Kidney tubule cell (primary cell): ENCODE data around the gene BROX.
"Not testable (repeated sequence)": the region's sequence is repeated elsewhere in the genome, so short reads cannot be mapped to it uniquely, and the experiment has no call there.

Source experiments
- DNase-seq: peaks from one replicate; pipeline ENCODE4 v3.0.0-alpha.2; 2018; ENCODE audit warnings: low spot score

Gene BROX

GRCh38 chr1:222732216-222733159, 20.1 kb downstream of the BROX start:
- no peak for DNase-seq

DNA sequence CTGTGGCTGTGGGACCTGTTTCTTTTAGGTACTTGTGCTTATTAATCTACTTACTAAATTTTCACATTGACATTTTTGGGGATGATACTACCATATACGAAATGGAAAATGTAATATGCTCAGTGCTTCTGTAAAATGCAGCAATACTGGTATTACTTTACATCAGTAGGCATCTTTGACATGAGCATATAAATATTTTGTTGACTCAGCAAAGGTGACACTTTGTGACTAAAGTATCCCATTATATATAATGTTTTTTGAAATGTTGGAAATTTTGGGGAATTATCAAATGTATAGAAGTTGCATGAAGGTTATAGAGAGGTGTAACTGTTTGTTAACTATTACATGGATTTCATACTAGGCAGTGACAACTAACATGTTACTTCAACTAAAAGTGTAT, 22.4 kb downstream of the BROX start:
- no peak for DNase-seq

DNA sequence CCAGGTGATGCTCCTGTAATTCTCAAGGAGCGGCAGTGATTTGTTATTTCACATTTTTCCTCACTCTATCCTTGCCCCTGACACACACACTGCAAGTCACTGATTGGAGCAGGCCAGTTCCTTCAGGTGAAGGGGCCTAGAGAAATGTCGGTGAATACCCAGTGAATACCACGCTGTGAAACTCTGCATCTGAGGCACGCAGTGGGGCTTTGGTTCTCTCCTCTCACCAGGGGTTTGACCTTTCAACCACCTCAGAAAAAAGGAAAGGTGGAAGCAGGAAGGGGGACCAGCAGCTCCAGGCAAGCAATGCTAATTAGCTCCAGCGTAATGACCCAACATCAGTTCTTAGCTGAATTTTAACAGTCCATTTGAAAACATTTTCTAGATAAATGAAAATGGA, 24.1 kb downstream of the BROX start:
- DNase-seq: no peak

- peak; percentile 61 for DNase-seq
Measured at GRCh38 chr1:222736972-222737371, 24.6 kb downstream of the BROX start, which contains the start of gene FAM177B. TSS of gene FAM177B (plus strand) at chr1:222737202. CDS start at chr1:222746546, 9,344 bp downstream.

GRCh38 chr1:222739465-222739864, 27.1 kb downstream of the BROX start:
- no peak for DNase-seq

- no peak for DNase-seq
Measured at GRCh38 chr1:222739929-222740328, 27.6 kb downstream of the BROX start.

DNA sequence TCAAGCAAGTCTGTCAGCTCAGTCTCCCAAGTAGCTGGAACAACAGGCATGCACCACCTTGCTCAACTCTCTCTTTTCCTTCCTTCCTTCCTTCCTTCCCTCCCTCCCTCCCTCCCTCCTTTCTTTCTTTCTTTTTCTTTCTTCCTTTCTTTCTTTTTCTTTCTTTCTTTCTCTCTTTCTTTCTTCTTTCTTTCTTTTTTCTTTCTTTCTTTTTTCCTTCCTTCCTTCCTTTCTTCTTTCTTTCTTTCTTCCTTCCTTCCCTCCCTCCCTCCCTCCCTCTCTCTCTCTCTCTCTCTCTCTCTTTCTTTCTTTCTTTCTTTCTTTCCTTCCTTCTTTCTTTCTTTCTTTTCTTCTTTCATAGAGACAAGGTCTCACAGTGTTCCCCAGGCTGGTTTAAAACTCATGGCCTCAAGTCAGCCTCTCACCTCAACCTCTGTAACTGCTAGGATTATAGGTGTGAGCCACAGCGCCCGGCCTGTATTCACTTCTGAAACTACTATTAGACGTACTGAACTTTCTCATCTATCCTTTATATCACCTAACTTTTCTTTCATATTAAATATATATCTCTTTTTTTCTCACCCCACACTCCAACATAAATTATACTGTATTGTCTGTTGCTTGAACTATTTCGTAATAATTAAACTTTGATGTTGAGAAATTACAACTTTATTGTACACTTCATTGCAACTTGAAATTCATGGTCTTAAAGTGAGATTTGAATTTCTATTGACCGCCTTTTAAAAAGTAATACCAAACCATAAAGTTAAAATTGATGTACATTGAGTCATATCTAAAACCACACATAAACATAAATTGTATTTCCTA, 29.5 kb downstream of the BROX start:
- DNase-seq: not testable (repeated sequence)

- no peak for DNase-seq
Measured at GRCh38 chr1:222749927-222750326, 37.6 kb downstream of the BROX start.

- no peak for DNase-seq
Measured at GRCh38 chr1:222750651-222751050, 38.3 kb downstream of the BROX start.

DNA sequence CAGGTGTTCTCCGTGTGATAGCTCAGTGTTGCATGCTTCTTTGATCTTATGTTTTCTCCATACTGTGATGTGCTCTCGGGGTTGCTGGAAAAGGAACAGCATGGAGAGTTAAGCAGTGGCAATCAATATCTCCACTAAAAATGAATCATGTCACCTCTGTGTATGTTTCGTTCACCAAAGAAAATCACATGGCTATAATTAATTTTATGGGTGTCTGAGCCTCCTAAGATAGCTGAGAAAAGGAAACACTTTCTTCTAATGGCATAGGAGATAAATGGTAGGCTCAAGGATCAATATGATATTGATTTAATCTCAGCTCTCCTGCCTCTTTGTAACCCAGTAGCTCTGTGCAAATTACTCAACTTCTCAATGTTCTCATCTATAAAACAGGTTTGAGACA, 38.9 kb downstream of the BROX start:
- DNase-seq: no peak

DNA sequence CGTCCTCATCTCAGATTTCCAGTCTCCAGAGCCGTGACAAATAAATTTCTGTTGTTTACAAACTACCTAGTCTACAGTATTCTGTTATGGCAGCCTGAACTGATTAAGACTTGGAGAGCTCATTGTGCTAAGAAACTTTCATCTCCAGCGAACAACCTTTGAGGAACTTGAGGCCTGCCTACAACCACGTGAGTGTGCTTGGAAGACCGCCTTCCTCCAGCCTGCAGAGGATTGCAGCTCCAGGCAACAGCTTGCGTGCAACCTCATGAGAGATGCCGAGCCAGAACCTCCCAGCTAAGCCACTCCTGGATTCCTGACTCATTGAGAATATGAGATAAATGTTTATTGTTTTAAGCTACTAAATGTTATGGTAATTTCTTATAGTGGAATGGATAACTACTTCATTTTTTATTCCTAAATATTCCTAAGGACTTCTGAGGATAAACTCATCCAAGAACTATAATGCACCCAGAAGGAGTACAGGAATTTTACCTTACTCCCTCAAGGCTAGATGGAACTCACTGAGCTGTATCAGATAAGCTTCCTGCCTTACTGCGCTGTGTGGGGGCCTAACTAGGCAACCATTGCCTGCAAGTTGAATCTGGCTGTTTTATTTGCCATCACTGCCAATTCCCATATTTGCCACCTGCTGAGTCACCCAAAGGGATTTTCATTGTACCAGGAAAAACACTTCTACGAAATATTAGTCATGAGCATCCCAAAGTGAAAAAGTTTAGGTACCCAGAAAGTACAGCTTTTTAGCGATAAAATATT, 42.2 kb downstream of the BROX start:
- DNase-seq: peak; percentile 84

DNA sequence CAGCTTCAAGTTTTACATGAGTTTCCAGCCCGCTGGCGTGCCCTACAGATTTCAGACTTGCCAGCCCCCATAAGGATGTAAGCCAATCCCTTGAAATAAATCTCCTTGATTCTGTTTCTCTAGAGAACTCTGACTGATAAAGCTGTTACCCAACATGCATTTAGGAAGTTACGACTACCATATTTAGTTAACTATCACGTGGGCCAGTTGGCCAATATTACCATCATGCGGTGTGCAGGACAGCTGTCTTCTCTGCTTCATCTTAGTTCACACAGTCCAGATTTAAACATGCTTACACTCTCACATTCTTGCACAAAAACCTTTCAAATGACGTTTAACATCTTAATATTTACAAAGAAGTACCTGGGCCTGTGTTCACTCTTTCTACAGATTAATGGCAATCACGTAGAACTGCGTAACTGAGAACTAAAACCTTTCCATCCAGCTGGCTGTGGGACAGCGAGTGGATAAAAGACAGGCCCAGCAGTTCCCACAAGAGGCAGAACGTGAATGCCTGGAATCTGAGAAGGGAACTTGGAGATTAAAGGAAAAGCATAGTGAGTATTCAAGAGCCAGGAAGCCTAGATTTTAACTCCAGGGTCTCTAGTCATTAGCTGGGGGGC, 45.4 kb downstream of the BROX start:
- DNase-seq: no peak

GRCh38 chr1:222759451-222760035, 47.2 kb downstream of the BROX start:
- no peak for DNase-seq

DNA sequence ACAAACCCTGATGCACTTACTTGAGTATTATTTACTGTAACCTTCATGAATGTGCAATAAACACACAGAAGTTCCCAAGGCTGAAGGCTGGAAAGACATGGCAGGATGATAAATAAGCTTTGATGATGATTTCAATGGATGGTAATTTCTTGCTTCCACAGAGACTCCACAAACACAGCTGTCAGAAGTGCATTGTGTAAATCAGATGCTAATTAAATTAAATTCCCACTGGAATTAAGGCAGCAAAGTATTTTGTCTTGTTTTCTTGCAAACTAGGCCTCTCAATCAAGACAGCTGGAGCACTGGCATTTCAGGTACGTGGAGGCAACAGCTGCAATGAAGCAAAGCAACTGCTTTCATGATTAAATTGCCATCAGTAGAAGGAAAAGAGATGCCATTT, 48.7 kb downstream of the BROX start:
- DNase-seq: no peak

DNA sequence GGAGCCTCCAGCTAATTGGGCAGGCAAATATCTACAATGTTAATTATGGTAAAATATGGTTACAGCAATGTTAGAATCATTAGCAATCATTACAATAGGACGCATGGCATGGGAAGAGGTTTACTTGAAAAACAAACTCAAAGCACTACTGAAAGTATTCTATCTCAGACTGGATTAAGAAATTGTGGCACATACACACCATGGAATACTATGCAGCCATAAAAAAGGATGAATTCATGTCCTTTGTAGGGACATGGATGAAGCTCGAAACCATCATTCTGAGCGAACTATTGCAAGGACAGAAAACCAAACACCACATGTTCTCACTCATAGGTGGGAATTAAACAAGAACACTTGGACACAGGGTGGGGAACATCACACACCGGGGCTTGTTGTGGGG, 49.8 kb downstream of the BROX start:
- DNase-seq: not testable (repeated sequence)

GRCh38 chr1:222767152-222767571, 54.8 kb downstream of the BROX start:
- no peak for DNase-seq

DNA sequence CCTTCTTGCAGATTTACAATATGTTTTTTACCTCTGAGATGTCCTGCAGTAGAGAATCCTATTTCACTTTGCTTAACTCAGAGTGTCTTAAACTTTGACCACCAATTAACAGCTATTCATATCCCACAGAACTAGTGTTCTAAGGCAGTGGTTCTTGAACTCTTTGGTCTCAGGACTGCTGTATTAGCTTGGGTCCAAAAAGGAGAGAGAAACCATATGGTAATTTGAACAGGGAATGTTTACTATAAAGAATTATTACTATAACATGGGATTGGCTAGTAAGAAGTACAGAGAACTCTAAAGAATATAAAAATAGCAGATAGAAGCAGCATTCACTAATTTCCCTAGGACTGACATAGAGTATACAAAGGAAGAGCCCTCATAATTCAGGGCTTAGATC, 56.2 kb downstream of the BROX start:
- DNase-seq: no peak

GRCh38 chr1:222769181-222769580, 56.8 kb downstream of the BROX start:
- DNase-seq: no peak

DNA sequence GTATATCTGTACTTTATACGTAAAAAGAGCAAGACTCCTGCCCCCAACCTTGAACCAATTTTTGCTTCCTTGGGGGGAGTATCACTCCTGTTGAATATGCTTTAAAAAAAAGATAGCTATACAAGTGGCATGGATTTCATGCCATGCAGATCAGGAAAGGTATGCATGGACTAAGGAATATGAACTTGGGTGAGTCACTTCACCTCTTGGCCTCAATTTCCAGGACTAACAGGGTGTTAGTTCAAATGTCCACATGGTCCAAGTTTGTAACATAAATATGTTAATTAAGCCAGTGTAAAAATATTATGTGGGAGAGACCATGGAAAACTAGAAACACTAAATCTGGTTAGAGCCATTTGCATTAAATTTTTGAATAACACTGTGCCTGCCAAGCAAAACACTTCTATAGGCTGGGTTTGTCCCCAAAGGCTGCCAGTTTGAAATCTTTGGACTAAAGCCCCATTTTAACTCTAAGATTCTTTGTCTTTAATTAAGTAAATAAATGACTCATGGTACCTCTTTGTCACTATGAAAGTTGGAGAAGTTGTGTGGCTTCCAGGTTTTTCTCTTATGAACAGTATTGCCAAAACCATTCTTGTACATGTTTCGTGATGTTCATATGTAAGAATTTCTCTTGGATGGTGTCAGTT, 57.7 kb downstream of the BROX start:
- no peak for DNase-seq

DNA sequence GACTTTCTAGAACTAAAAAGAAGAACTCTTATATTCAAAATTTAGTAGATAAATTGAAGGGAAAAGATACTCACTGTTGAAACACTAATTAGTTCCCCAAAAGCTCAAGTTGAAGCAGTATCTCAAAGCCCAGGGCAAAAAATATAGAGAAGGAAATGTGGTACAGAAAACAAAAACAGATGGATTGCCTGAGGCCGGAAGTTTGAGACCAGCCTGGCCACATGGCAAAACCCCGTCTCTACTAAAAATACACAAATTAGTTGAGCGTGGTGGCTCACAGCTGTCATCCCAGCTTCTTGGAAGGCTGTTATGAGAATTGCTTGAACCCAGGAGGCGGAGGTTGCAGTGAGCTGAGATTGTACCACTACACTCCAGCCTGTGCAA, 60.6 kb downstream of the BROX start:
- DNase-seq: no peak

DNA sequence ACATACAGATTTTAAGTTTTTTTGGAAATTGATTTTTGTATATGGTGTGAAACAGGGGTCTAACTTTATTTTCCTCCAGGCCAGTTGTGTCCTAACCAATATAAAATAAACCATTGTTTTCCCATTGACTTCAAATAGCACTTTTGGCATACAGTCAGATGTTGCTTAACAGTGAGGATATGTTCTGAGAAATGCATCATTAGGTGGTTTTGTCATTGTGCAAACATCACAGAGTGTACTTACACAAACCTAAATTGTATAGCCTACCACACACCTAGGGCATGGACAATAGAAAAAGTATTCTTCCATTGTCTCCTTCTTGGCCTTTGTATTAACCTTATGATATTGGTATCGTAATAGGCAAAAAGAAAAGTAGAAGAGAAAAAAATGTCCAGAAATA, 65.1 kb downstream of the BROX start:
- no peak for DNase-seq
